HFFc6 (cell line): ENCODE data around the gene SLC41A3. TPM values are rescaled to one million over a fixed set of nuclear protein-coding genes. Genes with fewer than 3 reads are reported as not detected.
"Not testable (repeated sequence)": the region's sequence is repeated elsewhere in the genome, so short reads cannot be mapped to it uniquely, and the experiment has no call there.

Experiments used
- DNase-seq: peaks from one replicate; pipeline ENCODE4 v3.0.0-alpha.2; 2018
- H3K27ac Mint-ChIP-seq: 2 replicates; pipeline ENCODE4 v1.8.0; 2020; ENCODE audit warnings: mild to moderate bottlenecking, mixed read lengths
- H3K27me3 Mint-ChIP-seq: 2 replicates; pipeline ENCODE4 v1.8.0; 2021; ENCODE audit warnings: mild to moderate bottlenecking, moderate library complexity, mixed read lengths; ENCODE audit not compliant: insufficient read depth
- H3K36me3 Mint-ChIP-seq: 2 replicates; pipeline ENCODE4 v1.8.0; 2021; ENCODE audit warnings: low read depth, mixed read lengths
- H3K4me1 Mint-ChIP-seq: 2 replicates; pipeline ENCODE4 v1.8.0; 2020; ENCODE audit warnings: low read depth, mixed read lengths
- H3K4me3 Mint-ChIP-seq: 2 replicates; pipeline ENCODE4 v1.8.0; 2020; ENCODE audit warnings: mild to moderate bottlenecking, moderate library complexity, mixed read lengths
- H3K9me3 Mint-ChIP-seq: 2 replicates; pipeline ENCODE4 v1.8.0; 2020; ENCODE audit warnings: mild to moderate bottlenecking, mixed read lengths
- total RNA-seq, 6 experiments: library from RNA; stranded (reverse); fragmentation: NEBNext Ultra II Directional; extraction: Animal tissue kit (Norgen Biotek cat#: 25700); gene quantifications; 2 replicates in 1 of 6; 3 replicates in 5 of 6; pipeline ENCODE4 v1.2.3, GENCODE V29; 2021
- TF ChIP-seq, protein P1 (sequence below): fragments of 200-600 bp; sonication (generic); IDR thresholded peaks from 2 replicates; pipeline ENCODE4 v1.5.0; 2021; ENCODE audit warnings: antibody characterized with exemption, mild to moderate bottlenecking

The SLC41A3 gene
- total RNA-seq, 6 experiments from 2014 or later, result 41.6 to 54.8 (median 44.7) TPM

DNA sequence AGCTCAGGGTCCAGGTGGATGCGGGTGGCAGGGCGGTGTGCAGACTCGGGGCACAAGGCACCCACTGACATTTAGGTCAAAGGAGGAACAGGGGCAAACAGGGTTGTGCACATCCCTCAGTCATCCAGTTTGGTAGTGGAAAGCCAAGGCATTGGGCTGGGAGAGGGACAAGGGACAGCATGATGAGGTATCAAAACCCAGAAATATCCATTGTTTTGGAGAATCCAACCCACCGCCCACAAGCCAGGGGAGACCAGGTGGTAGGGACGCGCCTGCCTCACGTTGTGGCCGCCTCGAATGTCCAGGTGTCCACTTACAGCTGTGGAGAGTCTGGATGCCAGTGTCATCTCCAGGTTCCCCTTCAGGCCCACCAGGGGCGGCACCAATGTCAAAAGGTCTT lies 33.3 kb downstream of the SLC41A3 start:
- H3K27me3 Mint-ChIP-seq, result no peaks in the 10 kb centered on the region; the same call in 1 of the 2 replicates
- 0 out of 2 replicates have a peak, but pooled peaks cover 4% of the 10 kb centered on the region for H3K36me3 Mint-ChIP-seq
- no peaks in the 10 kb centered on the region for H3K9me3 Mint-ChIP-seq
- peaks cover 9% of the 10 kb centered on the region for H3K4me1 Mint-ChIP-seq
- DNase-seq, result no peak
- no peak overlapping the region for H3K27ac Mint-ChIP-seq
- H3K4me3 Mint-ChIP-seq, result no peak overlapping the region
- TF ChIP-seq, protein P1, sequence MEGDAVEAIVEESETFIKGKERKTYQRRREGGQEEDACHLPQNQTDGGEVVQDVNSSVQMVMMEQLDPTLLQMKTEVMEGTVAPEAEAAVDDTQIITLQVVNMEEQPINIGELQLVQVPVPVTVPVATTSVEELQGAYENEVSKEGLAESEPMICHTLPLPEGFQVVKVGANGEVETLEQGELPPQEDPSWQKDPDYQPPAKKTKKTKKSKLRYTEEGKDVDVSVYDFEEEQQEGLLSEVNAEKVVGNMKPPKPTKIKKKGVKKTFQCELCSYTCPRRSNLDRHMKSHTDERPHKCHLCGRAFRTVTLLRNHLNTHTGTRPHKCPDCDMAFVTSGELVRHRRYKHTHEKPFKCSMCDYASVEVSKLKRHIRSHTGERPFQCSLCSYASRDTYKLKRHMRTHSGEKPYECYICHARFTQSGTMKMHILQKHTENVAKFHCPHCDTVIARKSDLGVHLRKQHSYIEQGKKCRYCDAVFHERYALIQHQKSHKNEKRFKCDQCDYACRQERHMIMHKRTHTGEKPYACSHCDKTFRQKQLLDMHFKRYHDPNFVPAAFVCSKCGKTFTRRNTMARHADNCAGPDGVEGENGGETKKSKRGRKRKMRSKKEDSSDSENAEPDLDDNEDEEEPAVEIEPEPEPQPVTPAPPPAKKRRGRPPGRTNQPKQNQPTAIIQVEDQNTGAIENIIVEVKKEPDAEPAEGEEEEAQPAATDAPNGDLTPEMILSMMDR, result no peak

DNA sequence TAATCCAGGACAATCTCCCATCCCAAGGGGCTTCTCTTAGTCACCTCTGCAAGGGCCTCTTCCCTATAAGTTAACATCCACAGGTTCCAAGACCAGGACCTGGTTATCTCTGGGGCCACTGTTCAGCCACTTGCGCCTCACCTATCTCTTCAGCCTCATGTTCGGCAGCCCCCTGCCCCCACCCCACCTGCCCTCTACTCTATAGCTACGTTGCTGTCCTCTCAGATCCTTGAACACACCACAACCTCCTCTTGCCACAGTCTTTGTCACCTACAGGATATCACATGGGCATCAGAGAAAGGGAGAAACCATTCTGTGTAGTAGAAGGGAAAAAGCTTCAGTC lies 33.9 kb downstream of the SLC41A3 start:
- Mint-ChIP-seq H3K36me3 (0 out of 2 replicates have a peak, but pooled peaks cover 4% of the 10 kb centered on the region), H3K4me3 (no peak overlapping the region), H3K4me1 (peaks cover 9% of the 10 kb centered on the region), H3K27me3 (no peaks in the 10 kb centered on the region; the same call in 1 of the 2 replicates), H3K27ac (no peak overlapping the region), H3K9me3 (no peaks in the 10 kb centered on the region)
- TF ChIP-seq, protein P1, result no peak
- DNase-seq, result no peak

- no peak overlapping the region for H3K4me3 Mint-ChIP-seq
- DNase-seq, result no peak
- 0 out of 2 replicates have a peak, but pooled peaks cover 4% of the 10 kb centered on the region for H3K36me3 Mint-ChIP-seq
- TF ChIP-seq, protein P1, result no peak
- H3K27ac Mint-ChIP-seq, result no peak overlapping the region
- H3K4me1 Mint-ChIP-seq, result peaks cover 9% of the 10 kb centered on the region
- H3K27me3 Mint-ChIP-seq, result no peaks in the 10 kb centered on the region; the same call in 1 of the 2 replicates
- H3K9me3 Mint-ChIP-seq, result no peaks in the 10 kb centered on the region
Observed at GRCh38 chr3:126049289-126050049, 34.5 kb downstream of the SLC41A3 start.

DNA sequence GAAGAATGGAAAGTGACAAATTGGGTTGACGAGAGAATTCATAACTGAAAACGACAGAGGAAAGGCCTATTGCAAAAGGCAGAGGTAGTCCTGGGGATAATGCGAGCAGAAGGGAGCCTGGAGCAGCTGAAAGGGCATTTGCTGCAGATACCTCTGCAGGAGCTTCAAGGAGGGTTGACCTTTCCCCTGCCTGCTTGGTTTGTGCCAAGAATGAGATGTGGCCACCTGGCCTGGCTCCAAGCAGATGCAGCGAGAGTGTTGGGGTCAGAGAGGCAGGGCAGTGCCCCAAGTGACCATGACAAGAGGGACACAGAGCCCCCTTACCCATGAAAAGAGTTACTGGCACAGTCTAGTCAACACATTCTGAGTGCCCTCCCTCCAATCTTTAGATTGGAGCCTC lies 43.5 kb downstream of the SLC41A3 start:
- DNase-seq, result no peak
- peaks cover 42% of the 10 kb centered on the region for H3K36me3 Mint-ChIP-seq
- peaks cover 3% of the 10 kb centered on the region for H3K4me1 Mint-ChIP-seq
- no peak overlapping the region for H3K4me3 Mint-ChIP-seq
- TF ChIP-seq, protein P1, result no peak
- no peak overlapping the region for H3K27ac Mint-ChIP-seq
- H3K27me3 Mint-ChIP-seq, result no peaks in the 10 kb centered on the region; the same call in 1 of the 2 replicates
- peaks cover 12% of the 10 kb centered on the region for H3K9me3 Mint-ChIP-seq

GRCh38 chr3:126039870-126040269 lies 44.1 kb downstream of the SLC41A3 start:
- H3K36me3 Mint-ChIP-seq, result peaks cover 42% of the 10 kb centered on the region
- TF ChIP-seq, protein P1, result no peak
- no peaks in the 10 kb centered on the region; the same call in 1 of the 2 replicates for H3K27me3 Mint-ChIP-seq
- H3K4me3 Mint-ChIP-seq, result no peak overlapping the region
- DNase-seq, result no peak
- no peak overlapping the region for H3K27ac Mint-ChIP-seq
- peaks cover 8% of the 10 kb centered on the region for H3K4me1 Mint-ChIP-seq
- peaks cover 12% of the 10 kb centered on the region for H3K9me3 Mint-ChIP-seq

DNA sequence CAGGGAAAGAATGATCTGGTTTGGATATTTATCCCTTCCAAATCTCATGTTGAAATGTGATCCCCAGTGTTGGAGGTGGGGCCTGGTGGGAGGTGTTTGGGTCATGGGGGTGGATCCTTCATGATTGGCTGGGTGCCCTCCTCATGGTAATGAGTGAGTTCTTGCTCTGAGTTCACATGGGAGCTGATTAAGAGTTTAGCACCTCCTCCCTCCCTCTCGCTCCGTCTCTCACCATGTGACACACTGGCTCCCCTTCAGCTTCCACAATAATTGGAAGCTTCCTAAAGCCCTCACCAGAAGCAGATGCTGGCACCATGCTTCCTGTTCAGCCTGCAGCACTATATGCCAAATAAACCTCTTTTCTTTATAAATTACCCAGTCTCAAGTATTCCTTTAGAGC lies 45.1 kb downstream of the SLC41A3 start:
- Mint-ChIP-seq H3K4me1 (peaks cover 18% of the 10 kb centered on the region), H3K36me3 (peaks cover 42% of the 10 kb centered on the region), H3K9me3 (peaks cover 12% of the 10 kb centered on the region)
- not testable (repeated sequence) for DNase-seq, H3K4me3 Mint-ChIP-seq, H3K27ac Mint-ChIP-seq, H3K27me3 Mint-ChIP-seq
